GM19193 (cell line): ENCODE measurements around the gene CUX1.

Experiments used
- POLR2A ChIP-seq: IDR thresholded peaks from 4 replicates; pipeline ENCODE4 v1.6.1; 2011; ENCODE audit not compliant: insufficient read depth, insufficient read length; ENCODE audit errors: extremely low read depth

CUX1 gene

GRCh38 chr7:102148799-102149198, 331.4 kb downstream of the CUX1 start:
- no peak for TF ChIP-seq POLR2A

- TF ChIP-seq POLR2A: no peak
Measured at GRCh38 chr7:102149416-102149815, 332.0 kb downstream of the CUX1 start.

- no peak for TF ChIP-seq POLR2A
Measured at GRCh38 chr7:102150266-102150665, 332.8 kb downstream of the CUX1 start.

GRCh38 chr7:102152672-102153598, 335.5 kb downstream of the CUX1 start:
- TF ChIP-seq POLR2A: no peak

- no peak for TF ChIP-seq POLR2A
Measured at GRCh38 chr7:102153599-102153946, 336.1 kb downstream of the CUX1 start.

- no peak for TF ChIP-seq POLR2A
Measured at GRCh38 chr7:102154425-102154824, 337.0 kb downstream of the CUX1 start.

- no peak for TF ChIP-seq POLR2A
Measured at GRCh38 chr7:102155821-102156441, 338.5 kb downstream of the CUX1 start.

GRCh38 chr7:102156867-102157266, 339.4 kb downstream of the CUX1 start:
- TF ChIP-seq POLR2A: no peak

- TF ChIP-seq POLR2A: no peak
Measured at GRCh38 chr7:102165136-102165535, 347.7 kb downstream of the CUX1 start.

- no peak for TF ChIP-seq POLR2A
Measured at GRCh38 chr7:102167254-102167653, 349.8 kb downstream of the CUX1 start.

GRCh38 chr7:102169651-102170392, 352.4 kb downstream of the CUX1 start:
- TF ChIP-seq POLR2A: no peak

GRCh38 chr7:102170393-102170970, 353.1 kb downstream of the CUX1 start:
- no peak for TF ChIP-seq POLR2A

- TF ChIP-seq POLR2A: no peak
Measured at GRCh38 chr7:102173669-102174068, 356.2 kb downstream of the CUX1 start.

- TF ChIP-seq POLR2A: no peak
Measured at GRCh38 chr7:102175423-102176170, 358.2 kb downstream of the CUX1 start.
